Heart left ventricle (tissue), 13 donors: ENCODE results near the gene HNRNPDL.
A peak's percentile ranks its signal among the peaks of the same experiment; 100 is the strongest.

ENCODE experiments used
- CTCF ChIP-seq, 12 donors: fragments of 200-600 bp; sonication (generic) in 4 of 12; IDR thresholded peaks; one replicate each; pipeline versions ENCODE4 v1.5.0 to v1.8.0; 2018 to 2022; ENCODE audit warnings: antibody characterized with exemption in 12 of 12, mild to moderate bottlenecking in 5 of 12
- POLR2A ChIP-seq, 2 donors: fragments of 450-650 bp; IDR thresholded peaks; one replicate each; pipeline ENCODE4 v1.6.1; 2017; ENCODE audit warnings: antibody characterized with exemption in 2 of 2, mild to moderate bottlenecking in 2 of 2, moderate library complexity in 2 of 2
- donor health status: ischemic (EF 13 %, LVEDD 7.1; RV severe dilation, severe dysfunction).
- donor health status: DM: no; HTN: yes; CAD: no.
- donor health status: DM: no; HTN: no; CAD: no.
- donor health status: ischemic (EF 25% LVEDD 6.9; RV normal size, moderate dysfunction).
- donor health status: ischemic (EF 25% LVEDD 5.7; RV mildly dilated, moderate dysfunction).
- donor health status: ischemic (EF 35%, LVEDD 5.7; RV mildly dilated, moderate dysfunction).
- donor health status: nonischemic (EF 11% LVEDD 7.7; RV severe dilation, severe dysfunction).
- donor health status: DM: yes; HTN: yes; CAD: no.
- donor health status: PGD.
- donor health status: ischemic (EF 29% LVEDD 5.4; RV normal size, mild dysfunction).
- donor health status: nonischemic (EF 23%, LVEDD 6.1; RV moderate dilation, normal function).

DNA sequence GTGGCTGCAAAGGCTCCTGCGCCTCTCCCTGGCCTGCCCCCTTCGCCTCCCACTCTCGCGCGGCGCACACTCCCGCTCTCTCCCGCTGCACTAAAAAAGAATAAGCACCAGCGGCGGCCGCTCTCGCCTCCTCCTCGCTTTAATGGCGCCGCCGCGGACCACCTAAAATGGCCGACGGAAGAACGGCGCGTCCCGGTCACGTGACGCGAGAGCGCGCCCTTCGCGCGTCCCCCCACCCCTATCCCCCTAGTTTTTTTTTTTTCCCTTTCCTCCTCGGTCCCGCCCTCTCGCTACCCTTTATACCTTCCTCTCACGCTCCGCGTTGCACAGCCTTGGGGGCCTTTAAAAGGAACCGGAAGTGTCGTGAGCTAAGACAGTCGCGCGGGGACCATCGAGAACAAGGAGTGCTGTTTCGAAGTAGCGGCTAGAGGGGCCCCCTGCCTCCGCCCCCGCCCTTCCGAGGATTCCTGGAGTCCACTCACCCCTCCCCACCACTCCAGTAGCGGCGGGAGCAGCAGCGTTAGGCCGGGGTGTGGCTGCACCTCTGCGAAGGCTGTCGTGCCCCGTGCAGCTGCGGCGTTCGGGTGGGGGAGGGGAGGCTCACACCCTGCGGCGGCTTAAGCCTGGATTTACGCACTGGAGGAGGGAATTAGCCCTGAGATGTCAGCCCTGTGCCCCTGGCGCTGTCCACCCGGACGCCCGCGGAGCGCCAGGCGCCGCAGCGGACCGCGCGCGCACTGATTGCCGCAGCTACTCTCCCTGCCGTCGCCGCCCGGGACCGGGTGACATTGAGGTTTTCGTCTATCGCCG is 56.2 kb downstream of the HNRNPDL start, which contains the start of gene HNRNPD:
- TF ChIP-seq CTCF (IDR thresholded peaks at IDR 0.05) (peak in 1 of 12 donors; percentile 30), POLR2A (IDR thresholded peaks at IDR 0.05) (peak; percentile 3 to 90)
